Ovary (tissue), 9 donors: ENCODE results near the gene LRRC15. TPM values are rescaled to one million over a fixed set of nuclear protein-coding genes. Genes with fewer than 3 reads are reported as not detected.

Experiments used
- DNase-seq, 5 donors: peaks; one replicate each; pipeline ENCODE4 v3.0.0-alpha.2; 2019 to 2020
- H3K27ac ChIP-seq, 2 donors: fragments of 200-600 bp; one replicate each; pipeline versions ENCODE4 v1.5.1 to v1.8.0; 2019 to 2022
- H3K27me3 ChIP-seq: fragments of 200-600 bp; one replicate; pipeline ENCODE4 v1.8.0; 2022
- H3K36me3 ChIP-seq: fragments of 200-600 bp; sonication (generic); one replicate; pipeline ENCODE4 v1.5.1; 2019
- H3K4me1 ChIP-seq: one replicate; pipeline ENCODE4 v1.8.1; 2013; ENCODE audit warnings: mild to moderate bottlenecking, moderate library complexity; ENCODE audit not compliant: insufficient read depth
- H3K4me3 ChIP-seq: fragments of 200-600 bp; sonication (generic); one replicate; pipeline ENCODE4 v1.5.1; 2017
- H3K9me3 ChIP-seq, 2 donors: fragments of 200-600 bp in 1 of 2; sonication (generic) in 1 of 2; one replicate each; pipeline versions ENCODE4 v1.5.1 to v1.8.1; 2013 to 2019; ENCODE audit warnings: mild to moderate bottlenecking in 1 of 2, moderate library complexity in 1 of 2
- CTCF ChIP-seq, 3 donors: fragments of 450-650 bp in 2 of 3; fragments of 200-600 bp in 1 of 3; IDR thresholded peaks; one replicate each; pipeline versions ENCODE4 v1.5.1 to v1.8.0; 2016 to 2022; ENCODE audit warnings: antibody characterized with exemption in 3 of 3, mild to moderate bottlenecking in 1 of 3
- EP300 ChIP-seq: sonication (generic); formaldehyde crosslinking; IDR thresholded peaks from one replicate; pipeline ENCODE4 v1.6.1; 2017; ENCODE audit warnings: antibody characterized with exemption
- POLR2A ChIP-seq: fragments of 450-650 bp; IDR thresholded peaks from one replicate; pipeline ENCODE4 v1.6.1; 2017; ENCODE audit warnings: antibody characterized with exemption, mild to moderate bottlenecking, moderate library complexity
- WGBS, 3 donors: extraction: QIAGEN DNeasy Blood & Tissue Kit in 1 of 3; methylation state at CpG; one replicate each; pipeline versions ENCODE4 v1.1.5 to v1.1.7; 2013 to 2017; 5-methylcytosine and 5-hydroxymethylcytosine counted together
- intact Hi-C, 4 donors: fragments of 100-400 bp; cut with DNase I; formaldehyde crosslinking; loops; one replicate each; pipeline versions ENCODE4 v1.11.0 to v1.15.1; 2022 to 2023
- polyA plus RNA-seq, 2 donors: library from polyadenylated mRNA; stranded (reverse); fragments of 200-250 nt in 1 of 2; fragments of 350-450 nt in 1 of 2; fragmentation: Illumina TruSeq in 1 of 2; extraction: RNeasy Lipid Tissue Mini Kit (QIAGEN cat#74804) in 1 of 2; gene quantifications; one replicate each; pipeline ENCODE4 v1.2.3, GENCODE V29; 2013 to 2014
- total RNA-seq, 7 donors: library from RNA; depleted of rRNA in 2 of 7; stranded (reverse); fragments of >200 nt in 2 of 7; fragmentation: NEBNext Ultra II Directional in 3 of 7; extraction: Animal tissue kit (Norgen Biotek cat#: 25700) in 3 of 7; gene quantifications; one replicate each; pipeline versions ENCODE4 v1.1.0 to v1.2.4, GENCODE V29; 2016 to 2023
- donor health status: DM: no; HTN: no; CAD: no; lungs with moderate emphysema.
- donor health status: DM: no; HTN: no; CAD: no.
- donor health status: Bipolar disorder and iron deficiency.
- donor health status: DM: yes; HTN: yes; CAD: no.
- donor health status: DM: no; HTN: no; CAD: no.
- donor health status: DM: yes; HTN: yes; CAD: no.

Gene LRRC15
- total and polyA plus RNA-seq, 9 donors = 0.05 to 2.5 (median 0.19) TPM; not detected in 1

DNA sequence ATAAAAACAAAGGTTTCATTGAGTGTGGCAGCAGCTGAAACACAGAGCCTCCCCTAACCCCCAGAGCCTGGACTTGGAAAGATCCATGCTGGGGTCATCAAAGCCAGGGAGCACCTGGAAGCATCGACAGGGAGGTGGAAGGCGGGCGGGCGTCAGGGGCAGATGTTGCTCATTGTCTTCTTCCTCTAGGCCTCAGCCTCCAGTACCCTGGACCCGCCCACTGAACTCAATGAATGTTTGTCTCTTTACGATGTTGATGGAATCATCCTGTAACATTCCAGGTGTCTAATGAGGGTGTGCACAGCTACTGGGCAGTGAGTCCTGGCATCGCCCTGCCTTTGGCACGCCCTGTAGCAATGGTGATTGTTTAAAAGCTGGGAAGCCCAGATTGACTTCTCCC, 19.7 kb upstream of the LRRC15 start:
- intact Hi-C loops = no loop called here
- H3K4me3 ChIP-seq = no peak overlapping the region
- no peaks in the 10 kb centered on the region for H3K36me3 ChIP-seq
- 88 to 92% (median 90%) methylated on average over 8 of the region's 8 CpGs for WGBS, 3 donors
- H3K9me3 ChIP-seq = no peaks in the 10 kb centered on the region
- no peaks in the 10 kb centered on the region for H3K4me1 ChIP-seq
- no peaks in the 10 kb centered on the region for H3K27me3 ChIP-seq
- DNase-seq = no peak
- H3K27ac ChIP-seq = no peak overlapping the region
- TF ChIP-seq POLR2A (no peak), CTCF (IDR thresholded peaks at IDR 0.05) (no peak), EP300 (no peak)

DNA sequence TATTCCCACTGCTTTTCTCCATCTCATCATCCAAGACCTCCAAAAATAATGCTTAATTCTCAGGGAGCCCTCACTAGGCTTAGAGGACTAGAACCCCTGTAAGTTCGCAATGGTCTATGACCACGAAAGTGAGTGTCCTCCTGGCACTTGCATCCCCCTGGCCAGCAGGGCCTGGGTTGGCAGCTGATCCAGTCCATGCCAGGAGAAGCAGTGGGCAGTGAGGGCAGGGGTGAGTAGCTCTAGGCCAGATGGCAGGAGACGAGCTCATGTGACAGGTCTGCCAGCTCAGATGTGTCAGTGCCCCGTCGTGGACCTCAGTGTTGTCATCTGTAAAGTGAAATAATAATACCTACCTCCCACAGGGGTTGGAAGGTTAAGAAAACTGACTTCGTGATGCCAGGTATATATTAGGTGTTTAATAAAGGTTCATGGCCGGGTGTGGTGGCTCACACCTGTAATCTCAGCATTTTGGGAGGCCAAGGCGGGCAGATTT, 18.4 kb upstream of the LRRC15 start:
- Histone ChIP-seq H3K27ac (no peak overlapping the region), H3K4me3 (no peak overlapping the region), H3K9me3 (no peaks in the 10 kb centered on the region), H3K4me1 (no peaks in the 10 kb centered on the region), H3K27me3 (no peaks in the 10 kb centered on the region), H3K36me3 (no peaks in the 10 kb centered on the region)
- no peak for DNase-seq
- no peak for TF ChIP-seq EP300
- no peak for TF ChIP-seq POLR2A
- no peak for TF ChIP-seq CTCF (IDR thresholded peaks at IDR 0.05)
- intact Hi-C loops = no loop called here
- 93 to 97% (median 93%) methylated on average over 8 of the region's 8 CpGs for WGBS, 3 donors

GRCh38 chr3:194387276-194387675, 17.7 kb upstream of the LRRC15 start:
- intact Hi-C loops = no loop called here
- Histone ChIP-seq H3K4me3 (no peak overlapping the region), H3K27me3 (no peaks in the 10 kb centered on the region), H3K4me1 (no peaks in the 10 kb centered on the region), H3K36me3 (no peaks in the 10 kb centered on the region), H3K9me3 (no peaks in the 10 kb centered on the region), H3K27ac (no peak overlapping the region)
- WGBS, 3 donors = 90 to 95% (median 93%) methylated on average over 6 of the region's 6 CpGs
- TF ChIP-seq CTCF (IDR thresholded peaks at IDR 0.05) (no peak), POLR2A (no peak), EP300 (no peak)
- DNase-seq = no peak

DNA sequence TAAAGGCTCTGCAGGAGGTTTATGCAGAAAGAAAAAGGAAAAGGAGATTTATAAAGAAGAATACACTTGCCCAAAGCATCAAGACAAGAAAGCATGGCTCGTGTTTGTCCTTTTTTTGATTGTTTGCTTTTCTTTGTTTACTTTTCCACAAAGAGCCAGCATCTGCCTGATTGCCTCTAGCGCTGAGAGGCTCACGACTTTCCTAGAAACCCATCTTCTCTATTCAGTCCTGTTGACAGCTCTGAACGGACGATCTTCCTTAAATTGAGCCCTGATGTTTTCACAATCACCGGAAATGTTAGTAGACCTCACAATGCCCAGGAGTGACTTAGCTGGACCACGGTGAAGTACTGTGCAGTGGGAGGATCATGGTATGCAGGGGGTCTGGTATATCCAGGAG, 17.1 kb upstream of the LRRC15 start:
- Histone ChIP-seq H3K4me1 (no peaks in the 10 kb centered on the region), H3K4me3 (no peak overlapping the region), H3K36me3 (no peaks in the 10 kb centered on the region), H3K27me3 (no peaks in the 10 kb centered on the region), H3K27ac (no peak overlapping the region), H3K9me3 (no peaks in the 10 kb centered on the region)
- DNase-seq = no peak
- 62 to 76% (median 64%) methylated on average over 7 of the region's 7 CpGs for WGBS, 3 donors
- TF ChIP-seq CTCF (IDR thresholded peaks at IDR 0.05) = no peak
- no peak for TF ChIP-seq EP300
- no peak for TF ChIP-seq POLR2A
- intact Hi-C loops = no loop called here

- H3K4me3 ChIP-seq = no peak overlapping the region
- whole genome bisulfite sequencing, 3 donors = 77 to 79% (median 77%) methylated on average over 15 of the region's 15 CpGs
- no peak for DNase-seq
- intact Hi-C loops = no loop called here
- H3K27me3 ChIP-seq = no peaks in the 10 kb centered on the region
- TF ChIP-seq CTCF (IDR thresholded peaks at IDR 0.05) (no peak), POLR2A (no peak), EP300 (no peak)
- H3K9me3 ChIP-seq = no peaks in the 10 kb centered on the region
- no peak overlapping the region for H3K27ac ChIP-seq
- no peaks in the 10 kb centered on the region for H3K4me1 ChIP-seq
- H3K36me3 ChIP-seq = no peaks in the 10 kb centered on the region
Measured at GRCh38 chr3:194386066-194386465, 16.5 kb upstream of the LRRC15 start.
